OCI-LY3 (cell line): ENCODE data around the gene RFC4.
"Not testable (repeated sequence)": the region's sequence is repeated elsewhere in the genome, so short reads cannot be mapped to it uniquely, and the experiment has no call there.

Source experiments
- H2AFZ ChIP-seq: fragments of 200-600, 300-600 bp; shearing (Covaris generic); 2 replicates; pipeline ENCODE4 v1.6.0; 2014; ENCODE audit warnings: antibody characterized with exemption, low read depth, low read length
- H3K27ac ChIP-seq: fragments of 200-600, 300-600 bp; sonication (generic); 2 replicates; pipeline ENCODE4 v1.5.1; 2014; ENCODE audit warnings: mild to moderate bottlenecking, low read length, moderate library complexity, mixed read lengths
- H3K27me3 ChIP-seq: fragments of 200-600, 300-600 bp; sonication (generic); 2 replicates; pipeline ENCODE4 v1.6.1; 2014; ENCODE audit warnings: low read depth, low read length, mixed read lengths
- H3K36me3 ChIP-seq: fragments of 200-600, 300-600 bp; sonication (generic); replicated peaks from 2 replicates; pipeline ENCODE3; 2014; ENCODE audit warnings: low read depth, low read length, mixed read lengths
- H3K4me1 ChIP-seq: fragments of 300-600, 200-600 bp; sonication (generic); 2 replicates; pipeline ENCODE4 v1.6.1; 2014; ENCODE audit warnings: low read length, mixed read lengths
- H3K4me2 ChIP-seq: fragments of 200-600, 300-600 bp; sonication (generic); 2 replicates; pipeline ENCODE4 v1.6.1; 2014; ENCODE audit warnings: low read length, mixed read lengths
- H3K4me3 ChIP-seq: fragments of 300-600, 200-600 bp; sonication (generic); 2 replicates; pipeline ENCODE4 v1.5.1; 2014; ENCODE audit warnings: antibody characterized with exemption, mild to moderate bottlenecking, low read length, moderate library complexity
- H3K79me2 ChIP-seq: fragments of 300-600, 200-600 bp; shearing (Covaris generic); 2 replicates; pipeline ENCODE4 v1.6.1; 2014; ENCODE audit warnings: mild to moderate bottlenecking, low read length, mixed read lengths
- H3K9ac ChIP-seq: fragments of 300-600, 200-600 bp; shearing (Covaris generic); 2 replicates; pipeline ENCODE4 v1.6.0; 2014; ENCODE audit warnings: mild to moderate bottlenecking, low read length, moderate library complexity
- H3K9me3 ChIP-seq: fragments of 200-600, 300-600 bp; shearing (Covaris generic); 2 replicates; pipeline ENCODE4 v1.6.1; 2014; ENCODE audit warnings: low read length, mixed read lengths; ENCODE audit not compliant: insufficient read depth
- H4K20me1 ChIP-seq: fragments of 200-600, 300-600 bp; sonication (generic); 2 replicates; pipeline ENCODE4 v1.6.1; 2016; ENCODE audit warnings: low read length, mixed read lengths; ENCODE audit not compliant: insufficient read depth
- CTCF ChIP-seq: fragments of 200-600, 300-600 bp; sonication (generic); IDR thresholded peaks from 2 replicates; pipeline ENCODE4 v1.5.1; 2014; ENCODE audit warnings: antibody characterized with exemption, low read length, low read depth
- EZH2phosphoT487 ChIP-seq: fragments of 200-600 bp; shearing (Covaris generic); IDR thresholded peaks from 2 replicates; pipeline ENCODE4 v1.6.1; 2018; ENCODE audit warnings: antibody characterized with exemption, mixed run types, low read depth

The RFC4 gene

GRCh38 chr3:186806089-186807055 lies at the start of gene RFC4:
Gene RFC4 (minus strand): TSS chr3:186806482. CDS start chr3:186804713, 1,769 bp downstream.
- Histone ChIP-seq H3K4me2 (peak within 1 kb of the TSS; percentile 92), H3K4me1 (peaks cover 15% of the 10 kb centered on the region), H3K79me2 (peaks cover 39% of the 10 kb centered on the region), H3K4me3 (peak within 1 kb of the TSS; percentile 85), H3K27ac (peak within 1 kb of the TSS; percentile 70), H3K36me3 (peaks cover 20% of the 10 kb centered on the region), H3K9ac (peak within 1 kb of the TSS; percentile 93), H2AFZ (peak within 1 kb of the TSS; percentile 84; the same call in 1 of the 2 replicates), H4K20me1 (no peaks in the 10 kb centered on the region), H3K27me3 (no peaks in the 10 kb centered on the region), H3K9me3 (no peaks in the 10 kb centered on the region)
- TF ChIP-seq EZH2phosphoT487: no peak
- TF ChIP-seq CTCF: no peak

- no peak overlapping the region for H3K9ac ChIP-seq
- no peaks in the 10 kb centered on the region for H3K27me3 ChIP-seq
- no peaks in the 10 kb centered on the region for H3K4me1 ChIP-seq
- H3K27ac ChIP-seq: no peak overlapping the region
- no peak overlapping the region for H3K4me2 ChIP-seq
- TF ChIP-seq CTCF (no peak), EZH2phosphoT487 (no peak)
- H3K79me2 ChIP-seq: no peaks in the 10 kb centered on the region
- H4K20me1 ChIP-seq: no peaks in the 10 kb centered on the region
- H2AFZ ChIP-seq: no peak overlapping the region
- H3K36me3 ChIP-seq: no peaks in the 10 kb centered on the region
- H3K4me3 ChIP-seq: no peak overlapping the region
- peaks cover 4% of the 10 kb centered on the region; the same call in 1 of the 2 replicates for H3K9me3 ChIP-seq
These were observed 48.7 kb upstream of the RFC4 start for GRCh38 chr3:186854954-186855353.

GRCh38 chr3:186854146-186854545 lies 47.9 kb upstream of the RFC4 start:
- Histone ChIP-seq H3K9ac (no peak overlapping the region), H3K27me3 (no peaks in the 10 kb centered on the region)
- TF ChIP-seq CTCF (no peak), EZH2phosphoT487 (no peak)

GRCh38 chr3:186852994-186853393 lies 46.7 kb upstream of the RFC4 start:
- no peak overlapping the region for H3K4me3 ChIP-seq
- no peaks in the 10 kb centered on the region for H4K20me1 ChIP-seq
- H3K9ac ChIP-seq: no peak overlapping the region
- no peak overlapping the region for H2AFZ ChIP-seq
- TF ChIP-seq EZH2phosphoT487 (no peak), CTCF (no peak)
- H3K9me3 ChIP-seq: no peaks in the 10 kb centered on the region
- peaks cover 3% of the 10 kb centered on the region for H3K4me1 ChIP-seq
- no peaks in the 10 kb centered on the region for H3K79me2 ChIP-seq
- H3K36me3 ChIP-seq: no peaks in the 10 kb centered on the region
- no peaks in the 10 kb centered on the region for H3K27me3 ChIP-seq
- H3K27ac ChIP-seq: no peak overlapping the region
- H3K4me2 ChIP-seq: no peak overlapping the region

More at GRCh38 chr3:186854146-186854545, 47.9 kb upstream of the RFC4 start:
- H4K20me1 ChIP-seq: no peaks in the 10 kb centered on the region
- no peak overlapping the region for H3K4me2 ChIP-seq
- H3K9me3 ChIP-seq: peaks cover 4% of the 10 kb centered on the region; the same call in 1 of the 2 replicates
- no peak overlapping the region for H3K4me3 ChIP-seq
- H3K27ac ChIP-seq: no peak overlapping the region
- no peaks in the 10 kb centered on the region for H3K79me2 ChIP-seq
- H2AFZ ChIP-seq: no peak overlapping the region
- peaks cover 3% of the 10 kb centered on the region for H3K4me1 ChIP-seq
- H3K36me3 ChIP-seq: no peaks in the 10 kb centered on the region

GRCh38 chr3:186851835-186852234 lies 45.6 kb upstream of the RFC4 start:
- H2AFZ ChIP-seq, H4K20me1 ChIP-seq, H3K9ac ChIP-seq, H3K36me3 ChIP-seq, H3K27ac ChIP-seq, H3K4me1 ChIP-seq, H3K9me3 ChIP-seq, H3K79me2 ChIP-seq, H3K4me3 ChIP-seq, H3K27me3 ChIP-seq, H3K4me2 ChIP-seq: not testable (repeated sequence)
